ENCODE data around the gene STK11. TPM values are rescaled to one million over a fixed set of nuclear protein-coding genes. Genes with fewer than 3 reads are reported as not detected.
A peak's percentile ranks its signal among the peaks of the same experiment; 100 is the strongest.

The STK11 gene
- total RNA-seq, 1 experiment from 2014 or later: 116 TPM

GRCh38 chr19:1222394-1222793, 16.8 kb downstream of the STK11 start:
- CTCF ChIA-PET: interaction anchor here (0.6 kb wide), 2 partner anchors 12 to 44 kb away, joined by 3 to 4 read pairs; no protein-coding TSS in a partner anchor
- H3K9me3 ChIP-seq (ENCODE audit: control insufficient read depth, insufficient read depth, low read depth, low read length): no peaks in the 10 kb centered on the region
- in situ Hi-C loops (cut with HindIII; ENCODE audit: low pct_unique_long_range_greater_than_20kb, low sequenced_read_pairs) (no loop called here), intact Hi-C loops (cut with micrococcal nuclease; ENCODE audit: unreplicated experiment) (no loop called here)
- H3K27me3 ChIP-seq (ENCODE audit: control insufficient read depth, insufficient read depth, low read length): no peaks in the 10 kb centered on the region
- ATAC-seq: no peak
- H3K27ac ChIP-seq (ENCODE audit: low read length): no peak overlapping the region
- TF ChIP-seq POLR2AphosphoS5 (IDR thresholded peaks at IDR 0.05; ENCODE audit: low read depth, low read length) (no peak), CTCF (IDR thresholded peaks at IDR 0.05) (no peak), REST (IDR thresholded peaks at IDR 0.05; ENCODE audit: insufficient read depth in 1 of 2, low read depth in 2 of 2, low read length in 1 of 2) (no peak), TCF7L2 (IDR thresholded peaks at IDR 0.05; ENCODE audit: low read depth, low read length) (no peak), SIN3A (IDR thresholded peaks at IDR 0.05; ENCODE audit: borderline replicate concordance, insufficient read depth, low read depth, low read length) (no peak)
- H3K36me3 ChIP-seq (ENCODE audit: control insufficient read depth, insufficient read depth, low read length): no peaks in the 10 kb centered on the region
- no peak overlapping the region for H3K4me3 ChIP-seq (ENCODE audit: low read depth in 2 of 2, low read length in 2 of 2)
- no peak for DNase-seq (ENCODE audit: low read depth, low spot score)
- POLR2A ChIA-PET: no interaction called here
- H3K4me1 ChIP-seq (ENCODE audit: control insufficient read depth, insufficient read depth, low read length): peaks cover 3% of the 10 kb centered on the region; the same call in 1 of the 2 replicates
- no TSS peak for BruUV-seq (replicated peaks)

- ATAC-seq (peak; percentile 57), DNase-seq (ENCODE audit: low read depth, low spot score) (no peak)
- in situ Hi-C loops (cut with HindIII; ENCODE audit: low pct_unique_long_range_greater_than_20kb, low sequenced_read_pairs): no loop called here
- Histone ChIP-seq H3K4me1 (ENCODE audit: control insufficient read depth, insufficient read depth, low read length) (no peaks in the 10 kb centered on the region; the same call in 1 of the 2 replicates), H3K27me3 (ENCODE audit: control insufficient read depth, insufficient read depth, low read length) (no peaks in the 10 kb centered on the region), H3K9me3 (ENCODE audit: control insufficient read depth, insufficient read depth, low read depth, low read length) (no peaks in the 10 kb centered on the region), H3K27ac (ENCODE audit: low read length) (no peak overlapping the region), H3K36me3 (ENCODE audit: control insufficient read depth, insufficient read depth, low read length) (no peaks in the 10 kb centered on the region), H3K4me3 (ENCODE audit: low read depth in 2 of 2, low read length in 2 of 2) (no peak overlapping the region)
- ChIA-PET POLR2A (no interaction called here), CTCF (interaction anchor here (0.6 kb wide), 1 partner anchor 11 kb away, joined by 4 read pairs; no protein-coding TSS in a partner anchor)
- no TSS peak for BruUV-seq (replicated peaks)
- intact Hi-C loops (cut with micrococcal nuclease; ENCODE audit: unreplicated experiment): no loop called here
- TF ChIP-seq TCF7L2 (IDR thresholded peaks at IDR 0.05; ENCODE audit: low read depth, low read length): no peak
- TF ChIP-seq CTCF (IDR thresholded peaks at IDR 0.05): peak; percentile 79
- TF ChIP-seq SIN3A (IDR thresholded peaks at IDR 0.05; ENCODE audit: borderline replicate concordance, insufficient read depth, low read depth, low read length): no peak
- no peak for TF ChIP-seq REST (IDR thresholded peaks at IDR 0.05; ENCODE audit: insufficient read depth in 1 of 2, low read depth in 2 of 2, low read length in 1 of 2)
- no peak for TF ChIP-seq POLR2AphosphoS5 (IDR thresholded peaks at IDR 0.05; ENCODE audit: low read depth, low read length)
Measured at GRCh38 chr19:1223018-1223855, 17.7 kb downstream of the STK11 start.
